OCI-LY3 (cell line): Measurements from ENCODE around the gene SPATA2L.

Source experiments
- H2AFZ ChIP-seq: fragments of 200-600, 300-600 bp; shearing (Covaris generic); 2 replicates; pipeline ENCODE4 v1.6.0; 2014; ENCODE audit warnings: antibody characterized with exemption, low read depth, low read length
- H3K27ac ChIP-seq: fragments of 200-600, 300-600 bp; sonication (generic); 2 replicates; pipeline ENCODE4 v1.5.1; 2014; ENCODE audit warnings: mild to moderate bottlenecking, low read length, moderate library complexity, mixed read lengths
- H3K27me3 ChIP-seq: fragments of 200-600, 300-600 bp; sonication (generic); 2 replicates; pipeline ENCODE4 v1.6.1; 2014; ENCODE audit warnings: low read depth, low read length, mixed read lengths
- H3K36me3 ChIP-seq: fragments of 200-600, 300-600 bp; sonication (generic); replicated peaks from 2 replicates; pipeline ENCODE3; 2014; ENCODE audit warnings: low read depth, low read length, mixed read lengths
- H3K4me1 ChIP-seq: fragments of 300-600, 200-600 bp; sonication (generic); 2 replicates; pipeline ENCODE4 v1.6.1; 2014; ENCODE audit warnings: low read length, mixed read lengths
- H3K4me2 ChIP-seq: fragments of 200-600, 300-600 bp; sonication (generic); 2 replicates; pipeline ENCODE4 v1.6.1; 2014; ENCODE audit warnings: low read length, mixed read lengths
- H3K4me3 ChIP-seq: fragments of 300-600, 200-600 bp; sonication (generic); 2 replicates; pipeline ENCODE4 v1.5.1; 2014; ENCODE audit warnings: antibody characterized with exemption, mild to moderate bottlenecking, low read length, moderate library complexity
- H3K79me2 ChIP-seq: fragments of 300-600, 200-600 bp; shearing (Covaris generic); 2 replicates; pipeline ENCODE4 v1.6.1; 2014; ENCODE audit warnings: mild to moderate bottlenecking, low read length, mixed read lengths
- H3K9ac ChIP-seq: fragments of 300-600, 200-600 bp; shearing (Covaris generic); 2 replicates; pipeline ENCODE4 v1.6.0; 2014; ENCODE audit warnings: mild to moderate bottlenecking, low read length, moderate library complexity
- H3K9me3 ChIP-seq: fragments of 200-600, 300-600 bp; shearing (Covaris generic); 2 replicates; pipeline ENCODE4 v1.6.1; 2014; ENCODE audit warnings: low read length, mixed read lengths; ENCODE audit not compliant: insufficient read depth
- H4K20me1 ChIP-seq: fragments of 200-600, 300-600 bp; sonication (generic); 2 replicates; pipeline ENCODE4 v1.6.1; 2016; ENCODE audit warnings: low read length, mixed read lengths; ENCODE audit not compliant: insufficient read depth
- EZH2phosphoT487 ChIP-seq: fragments of 200-600 bp; shearing (Covaris generic); IDR thresholded peaks from 2 replicates; pipeline ENCODE4 v1.6.1; 2018; ENCODE audit warnings: antibody characterized with exemption, mixed run types, low read depth
- TF ChIP-seq, protein P1 (sequence below): fragments of 200-600, 300-600 bp; sonication (generic); IDR thresholded peaks from 2 replicates; pipeline ENCODE4 v1.5.1; 2014; ENCODE audit warnings: antibody characterized with exemption, low read length, low read depth

Gene SPATA2L

DNA sequence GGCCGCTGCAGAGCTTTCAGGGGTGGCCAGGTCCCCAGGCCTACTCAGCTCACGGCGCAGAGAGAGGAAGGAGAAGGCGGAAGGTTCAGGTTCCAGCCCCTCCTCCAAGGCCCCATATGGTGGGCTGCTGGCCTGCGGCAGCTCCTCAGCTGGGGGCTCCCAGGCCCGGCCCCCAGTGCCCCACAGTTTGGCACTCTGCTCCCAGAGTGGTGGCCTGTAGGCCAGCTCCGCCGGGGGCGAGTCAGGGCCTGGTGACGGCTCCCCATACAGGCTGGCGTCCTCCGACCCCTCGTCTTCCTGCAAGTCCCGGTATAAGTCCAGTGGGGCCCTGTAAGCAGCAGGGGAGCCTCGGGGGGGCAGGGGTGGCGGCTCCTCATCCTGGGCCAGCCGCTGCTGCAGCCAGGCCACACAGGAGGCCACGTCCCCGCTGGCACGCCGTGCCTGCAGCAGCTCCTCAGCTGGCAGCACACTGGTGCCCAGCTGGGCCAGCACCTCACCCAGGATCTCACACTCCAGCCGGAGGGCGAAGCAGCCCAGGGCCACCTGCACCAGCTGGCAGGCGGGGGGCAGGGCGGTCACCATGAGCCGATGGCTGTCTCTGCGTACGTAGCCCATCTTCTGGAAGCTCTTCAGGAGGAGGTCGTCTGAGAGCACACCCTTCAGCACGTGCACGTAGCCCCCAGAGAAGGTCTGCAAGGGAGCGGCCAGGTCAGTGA lies 3.7 kb downstream of the SPATA2L start:
- no peaks in the 10 kb centered on the region for H3K27me3 ChIP-seq
- TF ChIP-seq, protein P1, sequence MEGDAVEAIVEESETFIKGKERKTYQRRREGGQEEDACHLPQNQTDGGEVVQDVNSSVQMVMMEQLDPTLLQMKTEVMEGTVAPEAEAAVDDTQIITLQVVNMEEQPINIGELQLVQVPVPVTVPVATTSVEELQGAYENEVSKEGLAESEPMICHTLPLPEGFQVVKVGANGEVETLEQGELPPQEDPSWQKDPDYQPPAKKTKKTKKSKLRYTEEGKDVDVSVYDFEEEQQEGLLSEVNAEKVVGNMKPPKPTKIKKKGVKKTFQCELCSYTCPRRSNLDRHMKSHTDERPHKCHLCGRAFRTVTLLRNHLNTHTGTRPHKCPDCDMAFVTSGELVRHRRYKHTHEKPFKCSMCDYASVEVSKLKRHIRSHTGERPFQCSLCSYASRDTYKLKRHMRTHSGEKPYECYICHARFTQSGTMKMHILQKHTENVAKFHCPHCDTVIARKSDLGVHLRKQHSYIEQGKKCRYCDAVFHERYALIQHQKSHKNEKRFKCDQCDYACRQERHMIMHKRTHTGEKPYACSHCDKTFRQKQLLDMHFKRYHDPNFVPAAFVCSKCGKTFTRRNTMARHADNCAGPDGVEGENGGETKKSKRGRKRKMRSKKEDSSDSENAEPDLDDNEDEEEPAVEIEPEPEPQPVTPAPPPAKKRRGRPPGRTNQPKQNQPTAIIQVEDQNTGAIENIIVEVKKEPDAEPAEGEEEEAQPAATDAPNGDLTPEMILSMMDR: no peak
- no peak for TF ChIP-seq EZH2phosphoT487
- peaks cover 6% of the 10 kb centered on the region; the same call in 1 of the 2 replicates for H4K20me1 ChIP-seq
- H3K79me2 ChIP-seq: no peaks in the 10 kb centered on the region
- no peak overlapping the region for H3K9ac ChIP-seq
- no peak overlapping the region for H3K4me3 ChIP-seq
- no peak overlapping the region for H3K4me2 ChIP-seq
- peaks cover 6% of the 10 kb centered on the region for H3K36me3 ChIP-seq
- peaks cover 14% of the 10 kb centered on the region for H3K4me1 ChIP-seq
- no peaks in the 10 kb centered on the region for H3K9me3 ChIP-seq
- H3K27ac ChIP-seq: no peak overlapping the region
- no peak overlapping the region for H2AFZ ChIP-seq

DNA sequence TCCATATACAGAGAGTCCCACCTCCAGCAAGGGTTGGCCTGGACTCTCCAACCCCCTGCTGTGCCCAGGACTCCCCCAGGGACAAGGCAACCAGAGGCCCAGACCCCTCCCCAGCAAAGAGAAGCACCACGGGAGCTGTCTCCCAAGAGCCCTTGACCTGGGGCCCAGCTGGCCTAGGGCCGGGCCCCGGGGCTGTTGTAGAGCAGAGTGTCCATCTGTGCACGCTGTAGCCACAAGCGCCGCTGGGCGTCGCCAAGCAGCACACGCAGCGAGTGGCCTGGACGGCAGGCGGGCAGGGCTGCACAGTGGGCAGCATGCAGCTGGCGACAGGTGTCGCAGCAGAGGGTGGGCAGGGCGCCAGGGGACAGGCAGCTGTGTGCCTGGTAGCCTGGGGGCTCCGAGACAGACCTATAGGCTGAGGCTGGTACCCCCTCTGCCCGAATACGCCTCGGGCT lies 4.3 kb downstream of the SPATA2L start:
- Histone ChIP-seq H3K4me3 (no peak overlapping the region), H3K4me1 (peaks cover 11% of the 10 kb centered on the region), H3K79me2 (no peaks in the 10 kb centered on the region), H3K4me2 (no peak overlapping the region), H3K27me3 (no peaks in the 10 kb centered on the region), H3K36me3 (peaks cover 8% of the 10 kb centered on the region), H2AFZ (no peak overlapping the region), H3K27ac (no peak overlapping the region), H4K20me1 (peaks cover 6% of the 10 kb centered on the region; the same call in 1 of the 2 replicates), H3K9ac (no peak overlapping the region), H3K9me3 (no peaks in the 10 kb centered on the region)
- no peak for TF ChIP-seq EZH2phosphoT487
- TF ChIP-seq, protein P1: no peak

DNA sequence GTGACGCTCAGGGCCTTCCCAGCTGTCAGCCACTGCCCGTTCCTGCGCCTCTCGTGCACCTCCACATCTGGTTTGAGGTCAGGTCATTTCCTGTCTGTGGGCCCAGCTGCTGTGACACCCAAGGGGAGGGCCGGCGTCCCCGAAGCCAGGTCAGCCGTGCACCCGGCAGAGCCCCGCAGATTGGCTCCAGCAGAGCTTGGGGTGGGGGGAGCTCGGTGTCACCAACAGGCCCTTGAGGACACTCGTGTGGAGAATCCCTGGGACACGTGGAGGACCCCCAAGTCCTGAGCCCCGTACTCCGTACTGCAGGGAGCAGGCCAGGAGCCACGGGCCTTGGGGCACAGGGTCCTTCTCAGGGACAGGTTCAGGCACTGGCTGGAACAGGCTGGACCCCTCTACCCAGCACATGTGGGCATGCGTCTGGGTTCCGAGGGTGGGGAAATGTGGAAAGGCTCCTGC lies 4.8 kb downstream of the SPATA2L start:
- TF ChIP-seq, protein P1: no peak
- no peak for TF ChIP-seq EZH2phosphoT487
- H3K36me3 ChIP-seq: peaks cover 11% of the 10 kb centered on the region
- no peak overlapping the region for H3K27ac ChIP-seq
- peaks cover 6% of the 10 kb centered on the region; the same call in 1 of the 2 replicates for H4K20me1 ChIP-seq
- no peaks in the 10 kb centered on the region for H3K27me3 ChIP-seq
- no peaks in the 10 kb centered on the region for H3K9me3 ChIP-seq
- no peak overlapping the region for H3K9ac ChIP-seq
- no peak overlapping the region for H2AFZ ChIP-seq
- H3K4me1 ChIP-seq: peaks cover 10% of the 10 kb centered on the region
- H3K4me2 ChIP-seq: no peak overlapping the region
- no peaks in the 10 kb centered on the region for H3K79me2 ChIP-seq
- H3K4me3 ChIP-seq: no peak overlapping the region

DNA sequence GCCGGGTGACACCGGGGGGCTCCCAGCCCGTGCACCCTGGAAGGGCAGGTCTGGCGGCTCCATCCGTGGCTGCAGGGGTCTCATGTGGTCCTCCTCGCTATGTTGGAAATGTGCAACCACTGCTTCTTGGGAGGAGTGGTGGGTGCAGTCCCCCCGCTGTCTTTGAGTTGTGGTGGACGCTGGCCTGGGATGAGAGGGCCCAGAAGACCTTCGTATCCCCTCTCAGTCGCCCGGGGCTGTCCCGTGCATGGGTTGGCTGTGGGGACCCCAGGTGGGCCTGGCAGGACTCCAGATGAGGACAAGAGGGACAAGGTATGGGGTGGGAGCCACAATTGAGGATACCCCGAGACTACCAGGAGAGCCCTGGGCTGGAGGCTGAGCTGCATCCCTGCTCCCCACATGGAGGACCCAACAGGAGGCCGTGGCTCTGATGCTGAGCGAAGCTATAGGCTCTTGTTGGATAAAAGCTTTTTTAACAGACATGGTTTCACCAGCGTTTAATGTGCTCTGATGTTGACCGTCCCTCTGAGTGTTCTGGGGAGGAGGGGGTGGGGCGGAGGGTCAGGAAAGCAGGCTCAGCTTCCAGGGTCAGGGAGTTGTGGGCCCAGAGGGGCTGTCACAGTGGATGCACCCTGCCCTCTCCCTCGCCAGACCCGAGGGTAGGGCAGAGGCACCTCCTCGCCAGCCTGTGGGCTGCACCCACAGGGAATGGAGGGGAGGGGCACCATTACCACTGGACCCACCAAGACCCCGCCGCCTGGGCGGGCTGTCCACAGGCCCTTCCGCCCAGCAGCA lies 5.4 kb downstream of the SPATA2L start:
- Histone ChIP-seq H3K79me2 (no peaks in the 10 kb centered on the region), H3K4me2 (no peak overlapping the region), H3K9ac (no peak overlapping the region), H4K20me1 (peaks cover 6% of the 10 kb centered on the region; the same call in 1 of the 2 replicates), H3K27me3 (no peaks in the 10 kb centered on the region), H3K4me3 (no peak overlapping the region), H2AFZ (no peak overlapping the region), H3K9me3 (no peaks in the 10 kb centered on the region), H3K27ac (no peak overlapping the region), H3K36me3 (peaks cover 17% of the 10 kb centered on the region), H3K4me1 (peaks cover 10% of the 10 kb centered on the region)
- no peak for TF ChIP-seq EZH2phosphoT487
- TF ChIP-seq, protein P1: no peak
